Loucy (cell line): Measurements from ENCODE around the gene CFAP43.
A peak's percentile ranks its signal among the peaks of the same experiment; 100 is the strongest.

ENCODE experiments used
- H2AFZ ChIP-seq: fragments of 200-600 bp; sonication (generic); 2 replicates; pipeline ENCODE4 v1.6.0; 2016; ENCODE audit warnings: antibody characterized with exemption, mild to moderate bottlenecking, low read length, moderate library complexity
- H3F3A ChIP-seq: fragments of 200-600 bp; 2 replicates; pipeline ENCODE4 v1.6.0; 2016; ENCODE audit warnings: antibody characterized with exemption, low read depth, mild to moderate bottlenecking
- H3K27me3 ChIP-seq: fragments of 200-600 bp; sonication (generic); 2 replicates; pipeline ENCODE4 v1.6.1; 2014; ENCODE audit warnings: low read length, mild to moderate bottlenecking; ENCODE audit not compliant: insufficient read depth, poor library complexity, severe bottlenecking
- H3K36me3 ChIP-seq: fragments of 200-600 bp; sonication (generic); 2 replicates; pipeline ENCODE4 v1.6.1; 2016; ENCODE audit warnings: low read length; ENCODE audit not compliant: insufficient read depth
- H3K4me1 ChIP-seq: fragments of 200-600 bp; sonication (generic); 2 replicates; pipeline ENCODE4 v1.5.1; 2014; ENCODE audit warnings: low read length, mild to moderate bottlenecking; ENCODE audit not compliant: insufficient read depth, poor library complexity, severe bottlenecking
- H3K4me2 ChIP-seq: fragments of 200-600 bp; sonication (generic); 2 replicates; pipeline ENCODE4 v1.6.0; 2014; ENCODE audit warnings: antibody characterized with exemption, low read length, low read depth, mild to moderate bottlenecking; ENCODE audit not compliant: poor library complexity, severe bottlenecking
- H3K4me3 ChIP-seq: fragments of 200-600 bp; sonication (generic); 2 replicates; pipeline ENCODE4 v1.5.1; 2014; ENCODE audit warnings: low read length, mild to moderate bottlenecking, mixed read lengths; ENCODE audit not compliant: poor library complexity, severe bottlenecking
- H3K79me2 ChIP-seq: fragments of 200-600 bp; sonication (generic); 2 replicates; pipeline ENCODE4 v1.6.1; 2014; ENCODE audit warnings: low read length; ENCODE audit not compliant: insufficient read depth
- H3K9ac ChIP-seq: fragments of 200-600 bp; sonication (generic); 2 replicates; pipeline ENCODE4 v1.6.0; 2014; ENCODE audit warnings: mild to moderate bottlenecking, low read depth, low read length, moderate library complexity; ENCODE audit not compliant: poor library complexity, severe bottlenecking
- H3K9me2 ChIP-seq: fragments of 200-600 bp; sonication (generic); replicated peaks from 2 replicates; pipeline ENCODE4 v1.6.1; 2016; ENCODE audit warnings: low read depth, low read length, mixed read lengths
- H3K9me3 ChIP-seq: fragments of 200-600 bp; sonication (generic); 2 replicates; pipeline ENCODE4 v1.6.1; 2014; ENCODE audit warnings: mild to moderate bottlenecking, antibody characterized with exemption, low read length, low read depth; ENCODE audit not compliant: insufficient read depth
- H4K20me1 ChIP-seq: fragments of 200-600 bp; sonication (generic); 2 replicates; pipeline ENCODE4 v1.6.0; 2014; ENCODE audit warnings: antibody characterized with exemption, low read length, mild to moderate bottlenecking; ENCODE audit not compliant: insufficient read depth, poor library complexity, severe bottlenecking
- EZH2phosphoT487 ChIP-seq: fragments of 200-600 bp; IDR thresholded peaks from 2 replicates; pipeline ENCODE4 v1.6.1; 2018; ENCODE audit warnings: antibody characterized with exemption, mild to moderate bottlenecking, moderate library complexity, borderline replicate concordance
- TF ChIP-seq, protein P1 (sequence below): fragments of 200-600 bp; sonication (generic); conservative IDR thresholded peaks from 2 replicates; pipeline ENCODE4 v1.5.1; 2014; ENCODE audit warnings: mild to moderate bottlenecking, antibody characterized with exemption, low read length

Gene CFAP43

DNA sequence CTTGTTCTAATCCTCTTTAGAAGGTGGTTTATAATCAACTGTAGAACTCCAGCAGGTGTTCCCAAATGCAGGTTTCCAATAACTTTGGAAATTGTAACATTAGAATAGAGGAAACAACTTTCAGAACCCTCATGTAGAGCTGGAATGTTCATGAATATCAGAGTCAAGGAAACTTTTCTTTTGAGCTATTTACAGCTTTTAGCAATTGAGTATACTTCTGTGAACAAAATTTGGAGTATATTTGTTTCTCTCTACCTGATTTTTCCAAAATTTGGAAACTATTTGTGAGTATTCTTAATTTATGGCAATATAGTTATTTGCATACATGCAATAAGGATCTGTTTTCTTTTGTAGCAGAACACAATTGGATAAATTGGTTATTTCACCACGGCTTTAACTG is 2.8 kb upstream of the CFAP43 start:
- no peak overlapping the region for H3K4me3 ChIP-seq
- TF ChIP-seq EZH2phosphoT487, result no peak
- TF ChIP-seq, protein P1, sequence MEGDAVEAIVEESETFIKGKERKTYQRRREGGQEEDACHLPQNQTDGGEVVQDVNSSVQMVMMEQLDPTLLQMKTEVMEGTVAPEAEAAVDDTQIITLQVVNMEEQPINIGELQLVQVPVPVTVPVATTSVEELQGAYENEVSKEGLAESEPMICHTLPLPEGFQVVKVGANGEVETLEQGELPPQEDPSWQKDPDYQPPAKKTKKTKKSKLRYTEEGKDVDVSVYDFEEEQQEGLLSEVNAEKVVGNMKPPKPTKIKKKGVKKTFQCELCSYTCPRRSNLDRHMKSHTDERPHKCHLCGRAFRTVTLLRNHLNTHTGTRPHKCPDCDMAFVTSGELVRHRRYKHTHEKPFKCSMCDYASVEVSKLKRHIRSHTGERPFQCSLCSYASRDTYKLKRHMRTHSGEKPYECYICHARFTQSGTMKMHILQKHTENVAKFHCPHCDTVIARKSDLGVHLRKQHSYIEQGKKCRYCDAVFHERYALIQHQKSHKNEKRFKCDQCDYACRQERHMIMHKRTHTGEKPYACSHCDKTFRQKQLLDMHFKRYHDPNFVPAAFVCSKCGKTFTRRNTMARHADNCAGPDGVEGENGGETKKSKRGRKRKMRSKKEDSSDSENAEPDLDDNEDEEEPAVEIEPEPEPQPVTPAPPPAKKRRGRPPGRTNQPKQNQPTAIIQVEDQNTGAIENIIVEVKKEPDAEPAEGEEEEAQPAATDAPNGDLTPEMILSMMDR, result no peak
- no peaks in the 10 kb centered on the region for H3K4me1 ChIP-seq
- H3K9me2 ChIP-seq, result no peaks in the 10 kb centered on the region
- H2AFZ ChIP-seq, result no peak overlapping the region
- H4K20me1 ChIP-seq, result no peaks in the 10 kb centered on the region
- H3K9me3 ChIP-seq, result no peaks in the 10 kb centered on the region
- no peak overlapping the region for H3K4me2 ChIP-seq
- no peak overlapping the region for H3K9ac ChIP-seq
- H3K79me2 ChIP-seq, result no peaks in the 10 kb centered on the region
- no peaks in the 10 kb centered on the region for H3F3A ChIP-seq
- H3K36me3 ChIP-seq, result no peaks in the 10 kb centered on the region
- H3K27me3 ChIP-seq, result peaks cover 10% of the 10 kb centered on the region

DNA sequence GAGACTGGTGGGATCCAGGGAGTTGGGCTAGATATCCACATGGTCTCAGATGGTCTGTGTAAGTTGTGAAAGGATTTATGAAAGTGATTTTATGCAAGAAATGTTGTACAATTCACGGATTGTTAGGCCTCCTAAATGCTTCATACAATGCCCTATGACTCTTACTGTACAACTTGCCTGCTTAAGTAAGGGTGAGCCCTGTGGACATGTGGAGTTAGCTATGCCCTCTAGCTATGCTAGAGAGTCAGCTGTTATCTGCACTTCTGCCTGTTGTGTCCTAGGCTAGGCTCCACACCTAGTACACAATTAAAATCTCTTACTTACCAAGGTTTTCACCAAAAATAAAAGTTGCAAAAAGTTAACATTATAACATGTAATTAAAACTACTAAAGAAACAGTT is 1.7 kb upstream of the CFAP43 start:
- Histone ChIP-seq H3K36me3 (no peaks in the 10 kb centered on the region), H2AFZ (no peak overlapping the region), H3K79me2 (no peaks in the 10 kb centered on the region), H3K9me2 (no peaks in the 10 kb centered on the region), H3K4me1 (no peaks in the 10 kb centered on the region), H4K20me1 (no peaks in the 10 kb centered on the region), H3K27me3 (peaks cover 5% of the 10 kb centered on the region), H3K9ac (no peak overlapping the region), H3K9me3 (no peaks in the 10 kb centered on the region), H3F3A (no peaks in the 10 kb centered on the region), H3K4me2 (no peak overlapping the region), H3K4me3 (no peak overlapping the region)
- TF ChIP-seq, protein P1, result no peak
- no peak for TF ChIP-seq EZH2phosphoT487

DNA sequence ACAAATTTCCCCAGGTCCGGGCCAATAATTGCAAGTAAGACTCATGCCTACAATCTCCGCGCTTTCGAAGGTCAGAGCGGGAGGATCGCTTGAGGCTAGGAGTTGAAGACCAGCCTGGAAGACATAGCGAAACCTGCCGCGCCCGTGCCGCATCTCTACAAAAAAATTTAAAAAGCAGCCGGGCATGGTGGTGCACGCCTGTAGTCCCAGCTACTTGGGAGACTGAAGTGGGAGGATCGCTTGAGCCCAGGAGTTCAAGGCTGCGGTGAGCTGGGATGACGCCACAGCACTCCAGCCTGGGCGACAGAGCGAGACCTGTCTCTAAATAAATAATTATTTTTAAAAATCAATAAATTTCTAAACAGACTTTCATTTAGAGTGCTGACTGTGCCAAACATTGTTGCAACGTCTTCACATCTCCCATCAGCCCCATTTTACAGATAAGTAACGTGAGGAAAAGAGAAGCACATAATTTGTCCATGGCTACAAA is 494 bp upstream of the CFAP43 start:
- no peaks in the 10 kb centered on the region for H3F3A ChIP-seq
- no peaks in the 10 kb centered on the region for H3K36me3 ChIP-seq
- peak overlapping the region; percentile 81 for H3K4me2 ChIP-seq
- no peaks in the 10 kb centered on the region for H4K20me1 ChIP-seq
- peak overlapping the region; percentile 83; the same call in 1 of the 2 replicates for H2AFZ ChIP-seq
- H3K9me3 ChIP-seq, result no peaks in the 10 kb centered on the region
- H3K9ac ChIP-seq, result no peak overlapping the region
- no peak for TF ChIP-seq EZH2phosphoT487
- TF ChIP-seq, protein P1, result no peak
- no peaks in the 10 kb centered on the region for H3K9me2 ChIP-seq
- peak overlapping the region; percentile 71 for H3K4me3 ChIP-seq
- H3K4me1 ChIP-seq, result no peaks in the 10 kb centered on the region
- peaks cover 5% of the 10 kb centered on the region for H3K27me3 ChIP-seq
- H3K79me2 ChIP-seq, result no peaks in the 10 kb centered on the region
